SK-N-SH treated with all-trans-retinoic acid at 6 μM for 48 hours (cell line): ENCODE results near the gene LMBR1.
"Not testable (repeated sequence)": the region's sequence is repeated elsewhere in the genome, so short reads cannot be mapped to it uniquely, and the experiment has no call there.

Experiments used
- ATAC-seq: fragments of 200-7000 bp; cut with Tn5 transposase; 3 replicates; pipeline ENCODE4 v1.9.1; 2020; ENCODE audit warnings: mild to moderate bottlenecking, moderate library complexity
- ARNTL ChIP-seq: fragments of 450-650 bp; formaldehyde crosslinking; IDR thresholded peaks from 2 replicates; pipeline ENCODE4 v1.5.0; 2020; ENCODE audit warnings: low read depth, mild to moderate bottlenecking, moderate library complexity, borderline replicate concordance
- BACH2 ChIP-seq: fragments of 250-450 bp; sonication (Bioruptor Pico); IDR thresholded peaks from 2 replicates; pipeline ENCODE4 v1.9.0; 2021; ENCODE audit warnings: mild to moderate bottlenecking, borderline replicate concordance
- CSRNP3 ChIP-seq: fragments of 250-450 bp; sonication (Bioruptor Pico); IDR thresholded peaks from 2 replicates; pipeline ENCODE4 v1.5.1; 2021; ENCODE audit warnings: mild to moderate bottlenecking, moderate library complexity
- ESRRG ChIP-seq: fragments of 250-450 bp; sonication (Bioruptor Pico); IDR thresholded peaks from 2 replicates; pipeline ENCODE4 v1.6.1; 2021; ENCODE audit warnings: mild to moderate bottlenecking
- GLIS3 ChIP-seq: fragments of 250-450 bp; sonication (Bioruptor Pico); IDR thresholded peaks from 2 replicates; pipeline ENCODE4 v1.5.0; 2020; ENCODE audit warnings: mild to moderate bottlenecking, moderate library complexity
- ISL1 ChIP-seq: fragments of 250-450 bp; sonication (Bioruptor Pico); IDR thresholded peaks from 2 replicates; pipeline ENCODE4 v2.1.2; 2022; ENCODE audit warnings: mild to moderate bottlenecking, moderate library complexity
- OSR1 ChIP-seq: fragments of 250-450 bp; sonication (Bioruptor Pico); IDR thresholded peaks from 2 replicates; pipeline ENCODE4 v1.8.0; 2022; ENCODE audit warnings: moderate library complexity, mild to moderate bottlenecking, inconsistent platforms
- POU6F1 ChIP-seq: fragments of 250-450 bp; sonication (Bioruptor Pico); IDR thresholded peaks from 2 replicates; pipeline ENCODE4 v1.8.0; 2021; ENCODE audit warnings: low read depth, mild to moderate bottlenecking, moderate library complexity, borderline replicate concordance
- PPARA ChIP-seq: fragments of 250-450 bp; sonication (Bioruptor Pico); IDR thresholded peaks from 2 replicates; pipeline ENCODE4 v1.5.0; 2020; ENCODE audit warnings: mild to moderate bottlenecking, borderline replicate concordance
- SNAI2 ChIP-seq: fragments of 250-450 bp; sonication (Bioruptor Pico); IDR thresholded peaks from 2 replicates; pipeline ENCODE4 v1.5.0; 2020; ENCODE audit warnings: mild to moderate bottlenecking, moderate library complexity
- TCF4 ChIP-seq: fragments of 250-450 bp; sonication (Bioruptor Pico); IDR thresholded peaks from 2 replicates; pipeline ENCODE4 v1.8.0; 2021; ENCODE audit warnings: mild to moderate bottlenecking, moderate library complexity, borderline replicate concordance
- TSHZ2 ChIP-seq: fragments of 250-450 bp; sonication (Bioruptor Pico); IDR thresholded peaks from 2 replicates; pipeline ENCODE4 v1.5.0; 2020; ENCODE audit warnings: mild to moderate bottlenecking, moderate library complexity
- ZC3H10 ChIP-seq: fragments of 250-450 bp; sonication (Bioruptor Pico); IDR thresholded peaks from 2 replicates; pipeline ENCODE4 v1.5.1; 2021; ENCODE audit warnings: mild to moderate bottlenecking, moderate library complexity
- ZFP3 ChIP-seq: fragments of 250-450 bp; sonication (Bioruptor Pico); IDR thresholded peaks from 2 replicates; pipeline ENCODE4 v1.5.0; 2020; ENCODE audit warnings: mild to moderate bottlenecking, moderate library complexity
- ZFP30 ChIP-seq: fragments of 450-650 bp; formaldehyde crosslinking; IDR thresholded peaks from 2 replicates; pipeline ENCODE4 v1.5.0; 2022; ENCODE audit warnings: mild to moderate bottlenecking, moderate library complexity
- ZNF565 ChIP-seq: fragments of 450-650 bp; formaldehyde crosslinking; conservative IDR thresholded peaks from 2 replicates; pipeline ENCODE4 v1.5.0; 2020; ENCODE audit warnings: low read depth, mild to moderate bottlenecking, moderate library complexity
- ZNF70 ChIP-seq: fragments of 450-650 bp; formaldehyde crosslinking; IDR thresholded peaks from 2 replicates; pipeline ENCODE4 v1.5.0; 2020; ENCODE audit warnings: mild to moderate bottlenecking, moderate library complexity
- ZNF8 ChIP-seq: fragments of 450-650 bp; formaldehyde crosslinking; IDR thresholded peaks from 2 replicates; pipeline ENCODE4 v1.5.0; 2020; ENCODE audit warnings: mild to moderate bottlenecking, moderate library complexity
- TF ChIP-seq, protein P1 (sequence below): fragments of 250-450 bp; sonication (Bioruptor Pico); IDR thresholded peaks from 2 replicates; pipeline ENCODE4 v1.8.0; 2020; ENCODE audit warnings: mild to moderate bottlenecking, moderate library complexity, borderline replicate concordance
- TF ChIP-seq, protein P2 (sequence below): fragments of 250-450 bp; sonication (Bioruptor Pico); IDR thresholded peaks from 2 replicates; pipeline ENCODE4 v1.5.1; 2020; ENCODE audit warnings: low read depth, mild to moderate bottlenecking, moderate library complexity

The LMBR1 gene

DNA sequence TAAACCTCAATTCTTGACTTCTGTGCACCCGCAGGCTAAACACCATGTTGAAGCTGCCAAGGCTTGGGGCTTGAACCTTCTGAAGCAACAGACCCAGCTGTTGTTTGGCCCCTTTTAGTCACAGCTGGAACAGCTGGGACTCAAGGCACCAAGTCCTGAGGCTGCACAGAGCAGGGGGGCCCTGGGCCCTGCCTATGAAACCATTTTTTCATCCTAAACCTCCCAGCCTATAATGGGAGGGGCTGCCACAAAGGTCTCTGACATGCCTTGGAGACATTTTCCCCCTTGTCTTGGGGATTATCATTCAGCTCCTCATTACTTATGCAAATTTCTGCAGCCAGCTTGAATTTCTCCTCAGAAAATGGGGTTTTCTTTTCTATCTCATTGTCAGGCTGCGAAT is 31.8 kb downstream of the LMBR1 start (continued):
- TF ChIP-seq TSHZ2 (CRISPR knock-in tag): no peak
- TF ChIP-seq ZFP3 (CRISPR knock-in tag): no peak
- no peak for TF ChIP-seq GLIS3 (CRISPR knock-in tag)
- no peak for TF ChIP-seq OSR1 (CRISPR knock-in tag)
- TF ChIP-seq ZFP30: no peak
- TF ChIP-seq, protein P1, sequence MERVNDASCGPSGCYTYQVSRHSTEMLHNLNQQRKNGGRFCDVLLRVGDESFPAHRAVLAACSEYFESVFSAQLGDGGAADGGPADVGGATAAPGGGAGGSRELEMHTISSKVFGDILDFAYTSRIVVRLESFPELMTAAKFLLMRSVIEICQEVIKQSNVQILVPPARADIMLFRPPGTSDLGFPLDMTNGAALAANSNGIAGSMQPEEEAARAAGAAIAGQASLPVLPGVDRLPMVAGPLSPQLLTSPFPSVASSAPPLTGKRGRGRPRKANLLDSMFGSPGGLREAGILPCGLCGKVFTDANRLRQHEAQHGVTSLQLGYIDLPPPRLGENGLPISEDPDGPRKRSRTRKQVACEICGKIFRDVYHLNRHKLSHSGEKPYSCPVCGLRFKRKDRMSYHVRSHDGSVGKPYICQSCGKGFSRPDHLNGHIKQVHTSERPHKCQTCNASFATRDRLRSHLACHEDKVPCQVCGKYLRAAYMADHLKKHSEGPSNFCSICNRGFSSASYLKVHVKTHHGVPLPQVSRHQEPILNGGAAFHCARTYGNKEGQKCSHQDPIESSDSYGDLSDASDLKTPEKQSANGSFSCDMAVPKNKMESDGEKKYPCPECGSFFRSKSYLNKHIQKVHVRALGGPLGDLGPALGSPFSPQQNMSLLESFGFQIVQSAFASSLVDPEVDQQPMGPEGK (CRISPR knock-in tag): no peak

GRCh38 chr7:156860099-156860498 is 32.9 kb downstream of the LMBR1 start:
- ATAC-seq: not testable (repeated sequence)

GRCh38 chr7:156858523-156858922 is 34.5 kb downstream of the LMBR1 start:
- no peak for ATAC-seq
- TF ChIP-seq BACH2 (CRISPR knock-in tag) (no peak), ZNF70 (CRISPR knock-in tag) (no peak), PPARA (CRISPR knock-in tag) (no peak), ESRRG (no peak), TCF4 (CRISPR knock-in tag) (no peak), ZFP30 (no peak), ZFP3 (CRISPR knock-in tag) (no peak), TSHZ2 (CRISPR knock-in tag) (no peak), CSRNP3 (CRISPR knock-in tag) (no peak), POU6F1 (no peak), OSR1 (CRISPR knock-in tag) (no peak), ZC3H10 (no peak), ARNTL (CRISPR knock-in tag) (no peak), ZNF8 (no peak), ZNF565 (no peak), SNAI2 (no peak), ISL1 (CRISPR knock-in tag) (no peak), GLIS3 (CRISPR knock-in tag) (no peak)
- TF ChIP-seq, protein P2, sequence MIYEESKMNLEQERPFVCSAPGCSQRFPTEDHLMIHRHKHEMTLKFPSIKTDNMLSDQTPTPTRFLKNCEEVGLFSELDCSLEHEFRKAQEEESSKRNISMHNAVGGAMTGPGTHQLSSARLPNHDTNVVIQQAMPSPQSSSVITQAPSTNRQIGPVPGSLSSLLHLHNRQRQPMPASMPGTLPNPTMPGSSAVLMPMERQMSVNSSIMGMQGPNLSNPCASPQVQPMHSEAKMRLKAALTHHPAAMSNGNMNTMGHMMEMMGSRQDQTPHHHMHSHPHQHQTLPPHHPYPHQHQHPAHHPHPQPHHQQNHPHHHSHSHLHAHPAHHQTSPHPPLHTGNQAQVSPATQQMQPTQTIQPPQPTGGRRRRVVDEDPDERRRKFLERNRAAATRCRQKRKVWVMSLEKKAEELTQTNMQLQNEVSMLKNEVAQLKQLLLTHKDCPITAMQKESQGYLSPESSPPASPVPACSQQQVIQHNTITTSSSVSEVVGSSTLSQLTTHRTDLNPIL: no peak
- TF ChIP-seq, protein P1 (CRISPR knock-in tag): no peak
